ENCODE measurements around the gene DYNLRB1. TPM values are rescaled to one million over a fixed set of nuclear protein-coding genes. Genes with fewer than 3 reads are reported as not detected.

The DYNLRB1 gene
- total and polyA plus RNA-seq, 9 donors, result 79.9 to 319 (median 122) TPM

GRCh38 chr20:34567892-34568865, 52.0 kb downstream of the DYNLRB1 start:
- no peaks in the 10 kb centered on the region for H3K9me3 ChIP-seq
- H3K27me3 ChIP-seq, result no peaks in the 10 kb centered on the region
- H3K27ac ChIP-seq, result no peak overlapping the region
- DNase-seq, result peak in 1 of 5 donors; percentile 19
- WGBS, 3 donors, result 92 to 93% (median 92%) methylated on average over 15 of the region's 15 CpGs
- H3K36me3 ChIP-seq, result no peaks in the 10 kb centered on the region
- no peak overlapping the region for H3K4me3 ChIP-seq
- no peak for TF ChIP-seq EP300 (IDR thresholded peaks at IDR 0.05)
- no peak for TF ChIP-seq POLR2A (IDR thresholded peaks at IDR 0.05)
- no peak for TF ChIP-seq CTCF (IDR thresholded peaks at IDR 0.05)
- H3K4me1 ChIP-seq (ENCODE audit: insufficient read depth), result no peaks in the 10 kb centered on the region
- intact Hi-C loops (cut with DNase I), result no loop called here

- intact Hi-C loops (cut with DNase I), result no loop called here
- H3K36me3 ChIP-seq, result no peaks in the 10 kb centered on the region
- WGBS, 3 donors, result 91 to 97% (median 92%) methylated on average over 2 of the region's 2 CpGs
Measured at GRCh38 chr20:34569598-34569997, 53.4 kb downstream of the DYNLRB1 start.

GRCh38 chr20:34570859-34571306, 54.7 kb downstream of the DYNLRB1 start:
- Histone ChIP-seq H3K9me3 (no peaks in the 10 kb centered on the region), H3K27ac (no peak overlapping the region), H3K36me3 (no peaks in the 10 kb centered on the region), H3K27me3 (no peaks in the 10 kb centered on the region), H3K4me1 (ENCODE audit: insufficient read depth) (no peaks in the 10 kb centered on the region), H3K4me3 (no peak overlapping the region)
- WGBS, 3 donors, result 35 to 44% (median 44%) methylated on average over 3 of the region's 3 CpGs
- intact Hi-C loops (cut with DNase I), result no loop called here
- DNase-seq, result peak in 1 of 5 donors; percentile 5
- TF ChIP-seq POLR2A (IDR thresholded peaks at IDR 0.05), result no peak
- TF ChIP-seq CTCF (IDR thresholded peaks at IDR 0.05), result no peak

More at GRCh38 chr20:34569598-34569997, 53.4 kb downstream of the DYNLRB1 start:
- Histone ChIP-seq H3K27ac (no peak overlapping the region), H3K9me3 (no peaks in the 10 kb centered on the region), H3K4me3 (no peak overlapping the region), H3K4me1 (ENCODE audit: insufficient read depth) (no peaks in the 10 kb centered on the region), H3K27me3 (no peaks in the 10 kb centered on the region)
- DNase-seq, result no peak
- no peak for TF ChIP-seq EP300 (IDR thresholded peaks at IDR 0.05)
- TF ChIP-seq POLR2A (IDR thresholded peaks at IDR 0.05), result no peak
- TF ChIP-seq CTCF (IDR thresholded peaks at IDR 0.05), result no peak

- intact Hi-C loops (cut with DNase I), result no loop called here
- H3K4me1 ChIP-seq (ENCODE audit: insufficient read depth), result no peaks in the 10 kb centered on the region
- no peaks in the 10 kb centered on the region for H3K9me3 ChIP-seq
- TF ChIP-seq POLR2A (IDR thresholded peaks at IDR 0.05) (no peak), EP300 (IDR thresholded peaks at IDR 0.05) (no peak), CTCF (IDR thresholded peaks at IDR 0.05) (no peak)
- H3K27me3 ChIP-seq, result no peaks in the 10 kb centered on the region
- no peak overlapping the region for H3K4me3 ChIP-seq
- H3K36me3 ChIP-seq, result no peaks in the 10 kb centered on the region
- 90 to 93% (median 91%) methylated on average over 5 of the region's 5 CpGs for WGBS, 3 donors
- H3K27ac ChIP-seq, result no peak overlapping the region
- DNase-seq, result peak in 2 of 5 donors; percentile 3 to 12
Measured at GRCh38 chr20:34571753-34572152, 55.5 kb downstream of the DYNLRB1 start.

All from ovary (tissue), 9 donors.